DMS153 treated with DMSO at 0.1 percent for 48 hours (cell line): Measurements from ENCODE around the gene C12orf60.

Experiments
- DNase-seq: peaks from one replicate; lab custom pipeline; 2025; ENCODE audit not compliant: unreplicated experiment; lab: John Stamatoyannopoulos, UW

C12orf60 gene

GRCh38 chr12:14776236-14776961 is 27.1 kb upstream of the C12orf60 start:
- no peak for DNase-seq

DNA sequence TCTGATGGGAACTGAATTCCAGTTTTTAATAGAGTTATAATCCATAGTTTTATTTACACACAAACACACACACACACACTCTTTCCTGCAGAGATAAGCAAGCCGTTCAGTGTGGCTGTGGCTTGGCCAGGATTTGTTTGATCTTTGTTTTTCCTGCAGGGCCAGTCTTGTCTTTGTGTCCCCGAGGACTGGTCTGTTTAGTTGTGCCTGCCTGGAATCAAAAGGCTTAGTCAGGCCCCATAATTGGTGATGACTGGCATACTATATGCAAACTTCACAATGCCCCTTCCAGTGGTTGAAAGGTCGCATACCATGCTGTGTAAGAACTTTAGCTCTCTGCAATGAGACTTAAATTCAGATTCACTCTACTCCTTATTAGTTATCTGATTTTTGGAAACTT is 26.2 kb upstream of the C12orf60 start:
- peak; percentile 10 for DNase-seq

GRCh38 chr12:14779834-14780233 is 23.6 kb upstream of the C12orf60 start:
- DNase-seq, result no peak

GRCh38 chr12:14780859-14781258 is 22.6 kb upstream of the C12orf60 start:
- no peak for DNase-seq

DNA sequence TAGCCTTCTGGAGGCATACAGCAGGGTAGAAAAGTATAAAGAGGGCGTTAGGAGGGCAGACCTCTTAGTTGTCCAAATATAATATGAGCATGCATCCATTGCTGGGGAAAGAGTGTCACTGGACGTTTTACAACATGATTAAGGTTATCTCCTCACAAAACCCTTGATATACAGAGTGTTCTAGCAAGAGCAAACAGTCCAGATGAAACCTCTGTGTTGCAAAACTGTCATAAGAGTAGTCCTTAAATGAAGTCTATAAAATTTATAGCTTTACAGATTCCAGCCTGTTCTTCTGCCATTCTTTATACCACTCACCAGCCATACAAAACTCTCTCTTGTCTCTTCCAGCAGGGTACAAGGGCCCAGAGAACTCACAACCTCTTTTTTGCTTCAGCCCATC is 21.9 kb upstream of the C12orf60 start:
- no peak for DNase-seq

GRCh38 chr12:14782756-14783155 is 20.7 kb upstream of the C12orf60 start:
- no peak for DNase-seq

DNA sequence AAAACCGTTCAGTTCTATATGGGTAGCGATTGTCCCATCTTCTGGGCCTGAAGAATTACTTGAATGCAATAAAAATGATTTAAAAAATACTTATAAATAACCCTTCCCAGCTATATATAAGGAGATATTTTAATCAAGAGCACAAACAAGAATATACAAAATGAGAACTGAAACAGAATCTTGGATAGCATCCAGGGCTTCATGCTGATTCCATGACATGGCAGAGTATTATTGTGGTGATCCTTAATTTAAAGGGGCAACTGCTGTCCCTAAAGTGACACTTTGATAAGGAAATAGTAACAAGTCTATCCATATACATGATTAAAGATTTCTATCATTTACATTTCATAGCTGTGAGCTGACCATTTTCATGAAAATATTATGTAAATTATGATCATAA is 19.0 kb upstream of the C12orf60 start:
- DNase-seq, result no peak

- no peak for DNase-seq
Measured at GRCh38 chr12:14785568-14785967, 17.9 kb upstream of the C12orf60 start.

- DNase-seq, result no peak
Measured at GRCh38 chr12:14795028-14795448, 8.4 kb upstream of the C12orf60 start.

GRCh38 chr12:14802247-14802646 is 1.2 kb upstream of the C12orf60 start:
- DNase-seq, result no peak

- DNase-seq, result no peak
Measured at GRCh38 chr12:14802721-14803010, 804 bp upstream of the C12orf60 start.

GRCh38 chr12:14803830-14804160 is 325 bp downstream of the C12orf60 start:
- DNase-seq, result no peak

DNA sequence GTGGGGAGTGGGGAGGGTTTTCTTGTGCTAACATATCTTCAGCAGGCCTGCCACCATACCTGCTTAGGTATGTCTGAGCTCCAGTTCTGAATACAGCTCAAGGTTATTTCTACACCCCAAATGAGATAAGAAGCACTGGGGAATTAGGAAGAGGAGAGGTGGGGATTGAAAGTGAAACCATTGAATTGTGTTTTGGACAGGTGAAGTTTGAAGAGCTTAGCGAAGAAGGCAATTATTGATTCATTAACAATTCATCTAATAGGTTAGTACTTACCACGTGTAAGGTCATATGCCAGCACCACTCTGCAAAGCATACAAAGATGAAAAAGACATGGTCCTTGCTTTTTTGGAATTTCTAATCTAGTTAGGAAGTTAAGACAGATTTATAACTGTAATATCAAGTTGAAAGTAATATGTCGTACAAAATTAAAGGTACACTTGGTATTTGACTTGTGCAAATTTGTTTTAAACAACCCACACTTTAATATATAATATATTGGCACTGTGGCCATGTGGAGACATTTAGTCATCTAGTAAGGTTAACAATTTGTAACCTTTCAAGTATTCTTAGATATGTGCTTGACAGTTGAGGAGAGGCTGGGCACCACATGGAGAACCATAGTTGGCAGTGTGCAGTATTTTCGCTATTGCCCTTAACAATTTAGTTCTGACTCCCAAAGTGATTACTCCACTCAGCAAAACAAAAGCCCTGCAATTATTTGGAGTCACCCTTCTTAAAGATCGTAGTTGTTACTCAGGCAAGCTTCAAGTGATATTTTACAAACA is 6.9 kb downstream of the C12orf60 start:
- DNase-seq, result no peak

- DNase-seq, result no peak
Measured at GRCh38 chr12:14810953-14811483, 7.5 kb downstream of the C12orf60 start.

GRCh38 chr12:14811486-14811885 is 8.0 kb downstream of the C12orf60 start:
- DNase-seq, result no peak

- no peak for DNase-seq
Measured at GRCh38 chr12:14814014-14814413, 10.5 kb downstream of the C12orf60 start, which contains the start of gene SMCO3. SMCO3 (minus strand) TSS chr12:14814182; CDS start chr12:14806680, 7,502 bp downstream.

DNA sequence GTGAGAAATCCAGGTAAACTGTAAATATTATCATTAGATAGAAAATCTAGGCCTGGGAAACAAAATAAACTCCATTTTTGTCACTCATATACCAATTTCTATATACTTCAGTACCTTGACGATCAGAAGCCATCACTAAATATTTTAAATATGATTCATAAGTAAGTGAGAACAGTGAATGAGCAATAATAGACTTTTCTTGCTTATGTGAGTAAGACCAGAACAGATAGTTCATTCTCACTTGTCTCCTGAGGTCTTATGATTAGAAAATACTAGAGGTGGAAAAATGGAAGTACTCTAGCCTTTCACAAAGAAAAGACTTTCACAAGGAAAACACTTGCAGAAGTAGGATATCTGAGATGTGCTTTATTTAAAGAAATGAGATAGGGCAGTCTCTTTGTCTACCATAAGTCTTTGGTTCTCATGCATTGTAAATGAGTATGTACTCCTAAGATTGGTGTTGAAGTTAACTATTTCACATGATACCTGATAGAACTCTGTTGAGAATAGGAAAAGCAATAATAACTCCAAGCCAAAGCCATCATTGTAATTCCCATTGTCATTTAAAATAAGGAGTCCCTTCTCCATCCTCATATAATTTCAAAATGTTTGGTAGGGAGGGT is 20.7 kb downstream of the C12orf60 start:
- no peak for DNase-seq

- DNase-seq, result no peak
Measured at GRCh38 chr12:14825256-14825655, 21.8 kb downstream of the C12orf60 start.

GRCh38 chr12:14826491-14826890 is 23.0 kb downstream of the C12orf60 start:
- no peak for DNase-seq

- DNase-seq, result no peak
Measured at GRCh38 chr12:14827043-14827442, 23.6 kb downstream of the C12orf60 start.

GRCh38 chr12:14828892-14829291 is 25.4 kb downstream of the C12orf60 start:
- no peak for DNase-seq

DNA sequence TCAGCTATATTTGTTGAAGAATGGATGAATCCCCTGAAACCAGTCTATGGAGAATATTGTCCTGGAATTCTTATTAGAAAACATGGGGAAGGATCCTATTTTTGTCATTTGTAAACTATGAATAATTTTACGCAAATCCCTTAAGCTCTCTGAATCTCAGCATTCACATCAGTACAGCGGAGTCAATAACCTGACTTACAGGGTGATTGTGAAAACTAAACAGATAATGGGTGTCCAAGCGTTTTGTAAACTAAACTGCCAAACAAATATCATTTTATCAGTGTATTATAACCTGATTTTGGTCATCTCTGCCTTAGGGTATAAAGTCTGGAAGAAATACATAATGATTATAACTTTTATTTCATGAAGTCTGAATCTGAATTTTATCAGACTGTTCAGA is 29.9 kb downstream of the C12orf60 start:
- no peak for DNase-seq
